Stimulated activated effector memory CD8-positive, alpha-beta T cell treated with anti-CD3 and anti-CD28 coated beads, Interleukin-12 subunit alpha, Interleukin-12 subunit beta, amount 100 ng/mL, for 72 hours (primary cell): ENCODE results near the gene INPP5A.
A peak's percentile ranks its signal among the peaks of the same experiment; 100 is the strongest.

ENCODE experiments used
- ATAC-seq: fragments of 150-1000 bp; cut with Tn5 transposase; 2 replicates; pipeline ENCODE4 v1.10.0; 2021
- DNase-seq, 2 donors: peaks; one replicate each; pipeline ENCODE4 v3.0.0; 2021 to 2022; ENCODE audit warnings: low spot score in 2 of 2
- H3K27ac Mint-ChIP-seq: one replicate; pipeline ENCODE4 v1.8.0; 2022; ENCODE audit warnings: mild to moderate bottlenecking, mixed read lengths
- H3K36me3 Mint-ChIP-seq: one replicate; pipeline ENCODE4 v1.8.0; 2022; ENCODE audit warnings: mild to moderate bottlenecking, mixed read lengths
- H3K4me1 Mint-ChIP-seq: one replicate; pipeline ENCODE4 v1.8.0; 2022; ENCODE audit warnings: mixed read lengths
- H3K4me3 Mint-ChIP-seq: one replicate; pipeline ENCODE4 v1.8.0; 2022; ENCODE audit warnings: mild to moderate bottlenecking, mixed read lengths
- H3K9me3 Mint-ChIP-seq: one replicate; pipeline ENCODE4 v1.8.0; 2022; ENCODE audit warnings: mixed read lengths

Gene INPP5A

DNA sequence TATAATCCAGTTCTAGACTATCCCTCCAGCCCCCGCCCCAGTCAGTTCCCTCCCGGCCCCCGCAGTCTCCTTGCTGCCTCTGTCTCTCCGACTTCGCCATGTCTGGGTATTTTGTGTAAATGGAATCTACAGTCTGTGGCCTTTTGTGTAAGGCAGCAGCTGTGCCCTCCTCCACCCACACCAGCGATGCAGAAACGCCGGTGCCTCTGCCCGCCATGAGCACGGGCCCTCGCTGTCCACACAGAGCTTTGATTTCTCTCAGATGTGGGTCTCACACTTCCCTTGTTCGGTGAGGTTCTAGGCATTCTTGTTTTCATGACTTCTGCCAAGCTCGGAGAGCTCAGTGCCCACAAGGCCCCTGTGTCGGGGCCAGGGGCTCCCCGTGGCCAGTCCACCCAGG is 210.5 kb downstream of the INPP5A start:
- no peak for ATAC-seq
- Mint-ChIP-seq H3K4me3 (no peak overlapping the region), H3K9me3 (no peaks in the 10 kb centered on the region), H3K36me3 (peaks cover 6% of the 10 kb centered on the region), H3K27ac (no peak overlapping the region), H3K4me1 (no peaks in the 10 kb centered on the region)
- no peak for DNase-seq

GRCh38 chr10:132748545-132749370 is 211.2 kb downstream of the INPP5A start:
- H3K36me3 Mint-ChIP-seq = peaks cover 6% of the 10 kb centered on the region
- no peaks in the 10 kb centered on the region for H3K9me3 Mint-ChIP-seq
- DNase-seq (no peak), ATAC-seq (no peak)
- no peak overlapping the region for H3K4me3 Mint-ChIP-seq
- no peaks in the 10 kb centered on the region for H3K4me1 Mint-ChIP-seq
- H3K27ac Mint-ChIP-seq = no peak overlapping the region

DNA sequence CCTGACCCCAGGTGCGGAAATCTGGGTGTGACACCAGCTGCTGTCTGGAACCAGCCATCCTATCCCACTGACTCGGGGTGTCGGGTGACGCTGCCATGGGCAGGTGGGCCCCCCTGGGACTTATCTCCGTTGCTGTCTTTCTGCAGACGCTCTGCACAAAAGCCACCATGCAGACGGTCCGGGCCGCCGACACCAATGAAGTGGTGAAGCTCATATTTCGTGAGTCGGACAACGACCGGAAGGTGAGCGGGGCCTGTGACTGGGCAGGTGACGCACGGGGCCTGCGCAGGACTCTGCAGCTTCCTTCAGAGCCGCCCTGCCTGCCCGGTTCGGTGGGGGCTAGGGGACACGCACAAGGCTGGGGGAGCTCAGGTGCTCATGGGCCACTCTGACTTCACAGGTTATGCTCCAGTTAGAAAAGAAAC is 211.8 kb downstream of the INPP5A start:
- Mint-ChIP-seq H3K36me3 (peaks cover 6% of the 10 kb centered on the region), H3K9me3 (no peaks in the 10 kb centered on the region), H3K4me3 (no peak overlapping the region), H3K4me1 (no peaks in the 10 kb centered on the region), H3K27ac (no peak overlapping the region)
- no peak for DNase-seq
- ATAC-seq = no peak

GRCh38 chr10:132750936-132751335 is 213.3 kb downstream of the INPP5A start:
- DNase-seq (no peak), ATAC-seq (no peak)
- Mint-ChIP-seq H3K36me3 (peaks cover 11% of the 10 kb centered on the region), H3K4me1 (no peaks in the 10 kb centered on the region), H3K4me3 (no peak overlapping the region), H3K9me3 (no peaks in the 10 kb centered on the region), H3K27ac (no peak overlapping the region)

- Mint-ChIP-seq H3K36me3 (peaks cover 11% of the 10 kb centered on the region), H3K9me3 (no peaks in the 10 kb centered on the region)
- ATAC-seq = no peak
Observed at GRCh38 chr10:132752378-132752777, 214.8 kb downstream of the INPP5A start.

GRCh38 chr10:132752961-132753360 is 215.4 kb downstream of the INPP5A start:
- Mint-ChIP-seq H3K27ac (no peak overlapping the region), H3K9me3 (no peaks in the 10 kb centered on the region), H3K4me1 (no peaks in the 10 kb centered on the region), H3K36me3 (peaks cover 10% of the 10 kb centered on the region), H3K4me3 (no peak overlapping the region)
- no peak for DNase-seq
- no peak for ATAC-seq

More at GRCh38 chr10:132752378-132752777, 214.8 kb downstream of the INPP5A start:
- no peaks in the 10 kb centered on the region for H3K4me1 Mint-ChIP-seq
- no peak overlapping the region for H3K27ac Mint-ChIP-seq
- DNase-seq = no peak
- H3K4me3 Mint-ChIP-seq = no peak overlapping the region

- DNase-seq = no peak
Observed at GRCh38 chr10:132753596-132753995, 216.0 kb downstream of the INPP5A start.

GRCh38 chr10:132754071-132754470 is 216.5 kb downstream of the INPP5A start:
- ATAC-seq (no peak), DNase-seq (no peak)
- H3K36me3 Mint-ChIP-seq = peaks cover 6% of the 10 kb centered on the region
- no peaks in the 10 kb centered on the region for H3K4me1 Mint-ChIP-seq
- no peak overlapping the region for H3K27ac Mint-ChIP-seq
- no peak overlapping the region for H3K4me3 Mint-ChIP-seq
- no peaks in the 10 kb centered on the region for H3K9me3 Mint-ChIP-seq

More at GRCh38 chr10:132753596-132753995, 216.0 kb downstream of the INPP5A start:
- H3K4me1 Mint-ChIP-seq = no peaks in the 10 kb centered on the region
- peaks cover 6% of the 10 kb centered on the region for H3K36me3 Mint-ChIP-seq
- no peak overlapping the region for H3K4me3 Mint-ChIP-seq
- ATAC-seq = no peak
- no peaks in the 10 kb centered on the region for H3K9me3 Mint-ChIP-seq
- H3K27ac Mint-ChIP-seq = no peak overlapping the region

DNA sequence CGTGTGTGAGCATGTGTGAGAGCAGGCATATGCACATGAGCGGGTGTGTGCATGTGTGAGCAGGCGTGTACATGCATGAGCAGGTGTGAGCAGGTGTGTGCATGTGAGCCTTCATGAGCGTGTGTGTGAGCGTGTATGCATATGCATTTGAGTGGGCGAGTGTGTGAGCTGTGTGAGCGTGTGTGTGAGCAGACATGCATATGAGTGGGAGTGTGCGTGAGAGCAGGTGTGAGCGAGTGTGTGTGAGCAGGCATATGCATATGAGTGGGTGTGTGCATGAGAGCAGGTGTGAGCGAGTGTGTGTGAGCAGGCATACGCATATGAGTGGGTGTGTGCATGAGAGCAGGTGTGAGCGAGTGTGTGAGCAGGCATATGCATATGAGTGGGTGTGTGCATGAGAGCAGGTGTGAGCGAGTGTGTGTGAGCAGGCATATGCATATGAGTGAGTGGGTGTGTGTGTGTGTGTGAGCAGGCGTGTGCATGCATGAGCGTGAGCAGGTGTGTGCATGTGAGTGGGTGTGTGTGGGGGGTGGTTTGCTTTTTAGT is 217.7 kb downstream of the INPP5A start:
- no peak for ATAC-seq
- no peak for DNase-seq
- H3K9me3 Mint-ChIP-seq = no peaks in the 10 kb centered on the region
- peaks cover 6% of the 10 kb centered on the region for H3K36me3 Mint-ChIP-seq
- H3K27ac Mint-ChIP-seq = no peak overlapping the region
- H3K4me1 Mint-ChIP-seq = no peaks in the 10 kb centered on the region
- H3K4me3 Mint-ChIP-seq = no peak overlapping the region

GRCh38 chr10:132756591-132756990 is 219.0 kb downstream of the INPP5A start:
- Mint-ChIP-seq H3K4me3 (no peak overlapping the region), H3K36me3 (peaks cover 6% of the 10 kb centered on the region), H3K4me1 (no peaks in the 10 kb centered on the region), H3K9me3 (no peaks in the 10 kb centered on the region), H3K27ac (no peak overlapping the region)
- DNase-seq = no peak
- no peak for ATAC-seq

GRCh38 chr10:132757171-132757570 is 219.6 kb downstream of the INPP5A start:
- H3K4me3 Mint-ChIP-seq = no peak overlapping the region
- no peaks in the 10 kb centered on the region for H3K9me3 Mint-ChIP-seq
- ATAC-seq (no peak), DNase-seq (no peak)
- H3K4me1 Mint-ChIP-seq = no peaks in the 10 kb centered on the region
- H3K27ac Mint-ChIP-seq = no peak overlapping the region
- H3K36me3 Mint-ChIP-seq = peaks cover 6% of the 10 kb centered on the region

- H3K9me3 Mint-ChIP-seq = no peaks in the 10 kb centered on the region
- ATAC-seq = no peak
- peaks cover 6% of the 10 kb centered on the region for H3K36me3 Mint-ChIP-seq
- no peak overlapping the region for H3K4me3 Mint-ChIP-seq
- DNase-seq = no peak
- no peak overlapping the region for H3K27ac Mint-ChIP-seq
- H3K4me1 Mint-ChIP-seq = peaks cover under 1% of the 10 kb centered on the region
Observed at GRCh38 chr10:132758865-132759264, 221.3 kb downstream of the INPP5A start.

GRCh38 chr10:132761395-132762060 is 223.9 kb downstream of the INPP5A start:
- no peak overlapping the region for H3K27ac Mint-ChIP-seq

GRCh38 chr10:132762267-132762666 is 224.7 kb downstream of the INPP5A start:
- H3K4me1 Mint-ChIP-seq = peaks cover 5% of the 10 kb centered on the region
- DNase-seq (no peak), ATAC-seq (no peak)
- no peaks in the 10 kb centered on the region for H3K9me3 Mint-ChIP-seq
- H3K36me3 Mint-ChIP-seq = no peaks in the 10 kb centered on the region
- no peak overlapping the region for H3K4me3 Mint-ChIP-seq
- H3K27ac Mint-ChIP-seq = no peak overlapping the region

More at GRCh38 chr10:132761395-132762060, 223.9 kb downstream of the INPP5A start:
- H3K9me3 Mint-ChIP-seq = no peaks in the 10 kb centered on the region
- H3K4me1 Mint-ChIP-seq = peaks cover 5% of the 10 kb centered on the region
- DNase-seq (no peak), ATAC-seq (no peak)
- H3K36me3 Mint-ChIP-seq = no peaks in the 10 kb centered on the region
- H3K4me3 Mint-ChIP-seq = no peak overlapping the region

DNA sequence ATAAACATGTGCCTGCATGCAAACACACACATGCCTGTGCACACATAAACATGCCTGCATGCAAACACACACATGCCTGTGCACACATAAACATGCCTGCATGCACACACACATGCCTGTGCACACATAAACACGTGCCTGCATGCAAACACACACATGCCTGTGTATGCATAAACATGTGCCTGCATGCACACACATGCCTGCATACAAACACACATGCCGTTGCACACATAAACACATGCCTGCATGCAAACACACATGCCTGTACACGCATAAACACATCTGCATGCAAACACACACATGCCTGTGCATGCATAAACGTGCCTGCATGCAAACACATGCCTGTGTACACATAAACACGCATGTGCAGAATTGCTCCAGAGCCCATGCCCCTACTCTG is 226.0 kb downstream of the INPP5A start:
- Mint-ChIP-seq H3K36me3 (no peaks in the 10 kb centered on the region), H3K4me1 (peaks cover 5% of the 10 kb centered on the region), H3K27ac (no peak overlapping the region), H3K4me3 (no peak overlapping the region), H3K9me3 (no peaks in the 10 kb centered on the region)
- DNase-seq (no peak), ATAC-seq (no peak)

- DNase-seq = no peak
- ATAC-seq = no peak
- Mint-ChIP-seq H3K27ac (peak overlapping the region; percentile 78), H3K4me1 (peaks cover 5% of the 10 kb centered on the region), H3K4me3 (no peak overlapping the region), H3K36me3 (no peaks in the 10 kb centered on the region), H3K9me3 (no peaks in the 10 kb centered on the region)
Observed at GRCh38 chr10:132764108-132764507, 226.5 kb downstream of the INPP5A start.
